Kidney capillary endothelial cell (primary cell): ENCODE data around the gene PAWR.
A peak's percentile ranks its signal among the peaks of the same experiment; 100 is the strongest.
"Not testable (repeated sequence)": the region's sequence is repeated elsewhere in the genome, so short reads cannot be mapped to it uniquely, and the experiment has no call there.

Experiments used
- DNase-seq: peaks from one replicate; pipeline ENCODE4 v3.0.0-alpha.2; 2018; ENCODE audit warnings: low spot score

PAWR gene

GRCh38 chr12:79548610-79548924, 142.2 kb downstream of the PAWR start:
- DNase-seq = no peak

- DNase-seq = peak; percentile 70
Observed at GRCh38 chr12:79547735-79548609, 142.8 kb downstream of the PAWR start.

GRCh38 chr12:79547044-79547734, 143.6 kb downstream of the PAWR start:
- DNase-seq = peak; percentile 74

GRCh38 chr12:79546466-79547043, 144.2 kb downstream of the PAWR start:
- no peak for DNase-seq

GRCh38 chr12:79544439-79544838, 146.3 kb downstream of the PAWR start:
- DNase-seq = not testable (repeated sequence)

GRCh38 chr12:79537675-79538074, 153.1 kb downstream of the PAWR start:
- no peak for DNase-seq

GRCh38 chr12:79535751-79536150, 155.0 kb downstream of the PAWR start:
- no peak for DNase-seq
